ENCODE measurements around the gene MYO1G.

DNA sequence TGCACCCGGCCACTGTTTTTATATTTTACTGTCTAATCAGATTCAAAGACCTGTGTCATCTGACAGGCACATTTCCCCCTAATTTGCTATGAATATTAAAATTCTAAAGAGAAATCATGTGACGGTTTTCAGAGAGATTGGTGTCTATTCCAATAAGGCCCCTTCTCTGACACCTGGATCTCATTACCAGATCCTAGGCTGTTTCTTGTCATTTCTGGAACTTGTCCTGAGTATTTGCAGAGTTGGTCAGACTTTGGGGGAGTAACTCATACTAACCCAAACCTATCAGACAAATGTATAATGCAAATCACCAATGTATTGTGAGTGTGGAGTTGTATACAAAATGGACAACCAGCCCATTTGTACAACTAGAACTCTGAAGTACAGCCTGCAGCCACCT is 29.5 kb downstream of the MYO1G start:
- TF ChIP-seq CBX8 (IDR thresholded peaks at IDR 0.05) (no peak), POLR2A (IDR thresholded peaks at IDR 0.05; ENCODE audit: low read length) (no peak), SREBF2 (IDR thresholded peaks at IDR 0.05) (no peak)

All from A549 (cell line).